Brain microvascular endothelial cell (primary cell): ENCODE data around the gene PDSS2.

Source experiments
- DNase-seq: peaks from one replicate; pipeline ENCODE4 v3.0.0-alpha.2; 2020
- H3K27ac ChIP-seq: fragments of 250-450 bp; sonication (Bioruptor Pico); 2 replicates; pipeline ENCODE4 v1.5.1; 2020; ENCODE audit warnings: mild to moderate bottlenecking, moderate library complexity
- H3K27me3 ChIP-seq: fragments of 250-450 bp; sonication (Bioruptor Pico); replicated peaks from 2 replicates; pipeline ENCODE4 v1.5.1; 2020; ENCODE audit warnings: mild to moderate bottlenecking
- H3K36me3 ChIP-seq: fragments of 250-450 bp; sonication (Bioruptor Pico); replicated peaks from 2 replicates; pipeline ENCODE4 v1.5.1; 2020; ENCODE audit warnings: mild to moderate bottlenecking
- H3K4me3 ChIP-seq: 2 replicates; pipeline ENCODE4 v1.5.1; 2011; ENCODE audit warnings: low read depth, mild to moderate bottlenecking, control low read depth, low read length, moderate library complexity
- CTCF ChIP-seq: IDR thresholded peaks from 2 replicates; pipeline ENCODE4 v1.5.1; 2011; ENCODE audit warnings: low read depth, mild to moderate bottlenecking, moderate library complexity, low read length, control low read depth, inconsistent platforms; ENCODE audit errors: missing control alignments
- in situ Hi-C: cut with HindIII; loops from 2 replicates; pipeline ENCODE4 v1.10.0; 2017; ENCODE audit warnings: low sequenced_read_pairs, low pct_ligation_motif_present

The PDSS2 gene

GRCh38 chr6:107228754-107229153, 230.6 kb downstream of the PDSS2 start:
- no peak for DNase-seq
- Histone ChIP-seq H3K4me3 (no peak overlapping the region), H3K27ac (no peak overlapping the region), H3K27me3 (no peaks in the 10 kb centered on the region), H3K36me3 (no peaks in the 10 kb centered on the region)
- TF ChIP-seq CTCF, result no peak
- in situ Hi-C loops, result no loop called here

- no peak for DNase-seq
- Histone ChIP-seq H3K4me3 (no peak overlapping the region), H3K27ac (no peak overlapping the region), H3K27me3 (no peaks in the 10 kb centered on the region), H3K36me3 (no peaks in the 10 kb centered on the region)
- no peak for TF ChIP-seq CTCF
- in situ Hi-C loops, result no loop called here
Measured at GRCh38 chr6:107221519-107221918, 237.8 kb downstream of the PDSS2 start.

- no peak for TF ChIP-seq CTCF
- no peak overlapping the region for H3K27ac ChIP-seq
- H3K27me3 ChIP-seq, result no peaks in the 10 kb centered on the region
- H3K4me3 ChIP-seq, result no peak overlapping the region
- in situ Hi-C loops, result no loop called here
- DNase-seq, result no peak
- H3K36me3 ChIP-seq, result no peaks in the 10 kb centered on the region
Measured at GRCh38 chr6:107219851-107220250, 239.5 kb downstream of the PDSS2 start.

- Histone ChIP-seq H3K36me3 (no peaks in the 10 kb centered on the region), H3K27me3 (no peaks in the 10 kb centered on the region), H3K27ac (no peak overlapping the region), H3K4me3 (no peak overlapping the region)
- no peak for DNase-seq
- in situ Hi-C loops, result no loop called here
- TF ChIP-seq CTCF, result no peak
Measured at GRCh38 chr6:107218142-107218541, 241.2 kb downstream of the PDSS2 start.

- H3K27ac ChIP-seq, result no peak overlapping the region
- H3K4me3 ChIP-seq, result no peak overlapping the region
- in situ Hi-C loops, result no loop called here
- no peaks in the 10 kb centered on the region for H3K27me3 ChIP-seq
- no peaks in the 10 kb centered on the region for H3K36me3 ChIP-seq
- no peak for TF ChIP-seq CTCF
- no peak for DNase-seq
Measured at GRCh38 chr6:107217248-107217647, 242.1 kb downstream of the PDSS2 start.

- Histone ChIP-seq H3K4me3 (no peak overlapping the region), H3K36me3 (no peaks in the 10 kb centered on the region), H3K27ac (no peak overlapping the region), H3K27me3 (no peaks in the 10 kb centered on the region)
- no peak for TF ChIP-seq CTCF
- in situ Hi-C loops, result no loop called here
- no peak for DNase-seq
Measured at GRCh38 chr6:107216197-107216933, 243.0 kb downstream of the PDSS2 start.
